Esophagus muscularis mucosa (tissue), 4 donors: Measurements from ENCODE around the gene HCFC1. TPM values are rescaled to one million over a fixed set of nuclear protein-coding genes. Genes with fewer than 3 reads are reported as not detected.
A peak's percentile ranks its signal among the peaks of the same experiment; 100 is the strongest.

ENCODE experiments used
- DNase-seq: peaks from one replicate; pipeline ENCODE4 v3.0.0-alpha.2; 2017; ENCODE audit errors: extremely low spot score
- H3K27ac ChIP-seq, 4 donors: fragments of 200-600 bp; sonication (generic); replicated peaks in 1 of 4; 1 replicate in 3 of 4; 2 replicates in 1 of 4; pipeline ENCODE4 v1.5.1; 2016 to 2019; ENCODE audit warnings: mild to moderate bottlenecking in 1 of 4
- H3K27me3 ChIP-seq, 4 donors: fragments of 200-600 bp; sonication (generic); one replicate each; pipeline versions ENCODE4 v1.5.1 to v1.6.0; 2016 to 2019
- H3K36me3 ChIP-seq, 4 donors: fragments of 200-600 bp; sonication (generic); one replicate each; pipeline ENCODE4 v1.5.1; 2016 to 2019
- H3K4me1 ChIP-seq, 4 donors: fragments of 200-600 bp; sonication (generic); one replicate each; pipeline ENCODE4 v1.5.1; 2016 to 2019
- H3K4me3 ChIP-seq, 4 donors: fragments of 200-600 bp; sonication (generic); 1 replicate in 2 of 4; 2 replicates in 2 of 4; pipeline ENCODE4 v1.5.1; 2016 to 2019; ENCODE audit warnings: mild to moderate bottlenecking in 4 of 4, moderate library complexity in 1 of 4
- H3K9me3 ChIP-seq, 4 donors: fragments of 200-600 bp; sonication (generic); 1 replicate in 3 of 4; 2 replicates in 1 of 4; pipeline ENCODE4 v1.5.1; 2016 to 2019
- CTCF ChIP-seq, 3 experiments: fragments of 200-600 bp in 2 of 3; fragments of 450-650 bp in 1 of 3; sonication (generic) in 2 of 3; IDR thresholded peaks; one replicate each; pipeline ENCODE4 v1.5.1; 2017 to 2019; ENCODE audit warnings: antibody characterized with exemption in 3 of 3, mild to moderate bottlenecking in 2 of 3, moderate library complexity in 1 of 3
- EP300 ChIP-seq: sonication (generic); formaldehyde crosslinking; IDR thresholded peaks from one replicate; pipeline ENCODE4 v1.6.1; 2017; ENCODE audit warnings: antibody characterized with exemption
- POLR2A ChIP-seq: fragments of 450-650 bp; IDR thresholded peaks from one replicate; pipeline ENCODE4 v1.6.1; 2017; ENCODE audit warnings: antibody characterized with exemption, moderate library complexity, mild to moderate bottlenecking, low read depth
- POLR2AphosphoS5 ChIP-seq, 2 donors: sonication (generic); formaldehyde crosslinking; IDR thresholded peaks; one replicate each; pipeline ENCODE4 v1.6.1; 2017; ENCODE audit warnings: antibody characterized with exemption in 2 of 2
- WGBS: methylation state at CpG from one replicate; pipeline ENCODE4 v1.1.5; 2018; 5-methylcytosine and 5-hydroxymethylcytosine counted together
- intact Hi-C: fragments of 100-400 bp; cut with DNase I; formaldehyde crosslinking; loops from one replicate; pipeline ENCODE4 v1.15.1; 2023
- total RNA-seq, 4 donors: library from RNA; depleted of rRNA; stranded (reverse); fragments of >200 nt; gene quantifications; one replicate each; pipeline versions ENCODE4 v1.1.0 to v1.2.1, GENCODE V29; 2016

HCFC1 gene
- total RNA-seq, 4 donors from 2014 or later: 50.7 to 102 (median 60.8) TPM

DNA sequence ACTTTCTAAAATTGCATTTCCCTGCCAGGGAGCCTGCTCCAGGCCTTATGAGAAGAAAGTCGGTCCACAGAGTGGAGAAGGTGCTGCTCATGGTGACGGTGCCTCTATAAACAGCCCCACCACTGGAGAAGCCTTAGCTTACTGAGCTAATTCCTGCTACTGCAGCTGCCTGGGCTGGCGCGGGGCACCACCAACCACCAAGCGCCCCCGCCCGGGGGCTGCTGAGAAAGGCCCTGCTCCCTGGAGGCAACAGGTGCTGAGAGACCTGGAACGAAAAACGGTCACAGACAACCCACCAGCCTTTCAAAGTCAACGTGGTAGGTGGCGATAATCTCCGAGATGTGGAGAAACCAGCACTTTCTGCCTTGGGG, 2.9 kb downstream of the HCFC1 start:
- TF ChIP-seq EP300 (no peak), POLR2AphosphoS5 (IDR thresholded peaks at IDR 0.05) (no peak), POLR2A (no peak), CTCF (IDR thresholded peaks at IDR 0.05) (no peak)
- H3K4me3 ChIP-seq: peak overlapping the region; percentile 65 to 81 (median 72)
- intact Hi-C loops: no loop called here
- 50% methylated on average over 9 of the region's 12 CpGs for WGBS
- no peaks in the 10 kb centered on the region for H3K9me3 ChIP-seq
- peak overlapping the region; percentile 95 to 99 (median 98) for H3K27ac ChIP-seq
- peaks cover 47 to 68% (median 60%) of the 10 kb centered on the region in 4 donors for H3K4me1 ChIP-seq
- H3K27me3 ChIP-seq: no peaks in the 10 kb centered on the region
- H3K36me3 ChIP-seq: peaks cover 0 to 8% (median 6%) of the 10 kb centered on the region in 4 donors
- no peak for DNase-seq

GRCh38 chrX:153968255-153968654, 3.4 kb downstream of the HCFC1 start:
- 57% methylated on average over 9 of the region's 9 CpGs for WGBS

GRCh38 chrX:153967536-153968224, 3.9 kb downstream of the HCFC1 start:
- Histone ChIP-seq H3K27me3 (no peaks in the 10 kb centered on the region), H3K36me3 (peaks cover 0 to 19% (median 16%) of the 10 kb centered on the region in 4 donors), H3K4me3 (peak overlapping the region in 1 of 4 donors; percentile 16), H3K27ac (peak overlapping the region; percentile 95 to 99 (median 98)), H3K9me3 (no peaks in the 10 kb centered on the region), H3K4me1 (peaks cover 41 to 62% (median 54%) of the 10 kb centered on the region in 4 donors)
- TF ChIP-seq EP300 (no peak), POLR2A (no peak), POLR2AphosphoS5 (IDR thresholded peaks at IDR 0.05) (no peak), CTCF (IDR thresholded peaks at IDR 0.05) (no peak)
- intact Hi-C loops: no loop called here
- no peak for DNase-seq
- WGBS: 67% methylated on average over 16 of the region's 16 CpGs

More at GRCh38 chrX:153968255-153968654, 3.4 kb downstream of the HCFC1 start:
- H3K36me3 ChIP-seq: peaks cover 0 to 13% (median 11%) of the 10 kb centered on the region in 4 donors
- H3K9me3 ChIP-seq: no peaks in the 10 kb centered on the region
- no peak for DNase-seq
- peak overlapping the region; percentile 95 to 99 (median 98) for H3K27ac ChIP-seq
- intact Hi-C loops: no loop called here
- H3K27me3 ChIP-seq: no peaks in the 10 kb centered on the region
- peaks cover 42 to 64% (median 55%) of the 10 kb centered on the region in 4 donors for H3K4me1 ChIP-seq
- TF ChIP-seq POLR2A: no peak
- no peak for TF ChIP-seq POLR2AphosphoS5 (IDR thresholded peaks at IDR 0.05)
- peak overlapping the region; percentile 65 to 81 (median 72) for H3K4me3 ChIP-seq

- Histone ChIP-seq H3K27me3 (no peaks in the 10 kb centered on the region), H3K27ac (peak overlapping the region; percentile 95 to 99 (median 98)), H3K36me3 (peaks cover 3 to 26% (median 23%) of the 10 kb centered on the region in 4 donors), H3K4me3 (peak overlapping the region in 1 of 4 donors; percentile 16), H3K4me1 (peaks cover 41 to 62% (median 54%) of the 10 kb centered on the region in 4 donors), H3K9me3 (no peaks in the 10 kb centered on the region)
- no peak for DNase-seq
- WGBS: 69% methylated on average over 9 of the region's 14 CpGs
- TF ChIP-seq POLR2AphosphoS5 (IDR thresholded peaks at IDR 0.05): no peak
- TF ChIP-seq EP300: no peak
- TF ChIP-seq POLR2A: no peak
- no peak for TF ChIP-seq CTCF (IDR thresholded peaks at IDR 0.05)
- intact Hi-C loops: no loop called here
Measured at GRCh38 chrX:153966841-153967535, 4.6 kb downstream of the HCFC1 start.

DNA sequence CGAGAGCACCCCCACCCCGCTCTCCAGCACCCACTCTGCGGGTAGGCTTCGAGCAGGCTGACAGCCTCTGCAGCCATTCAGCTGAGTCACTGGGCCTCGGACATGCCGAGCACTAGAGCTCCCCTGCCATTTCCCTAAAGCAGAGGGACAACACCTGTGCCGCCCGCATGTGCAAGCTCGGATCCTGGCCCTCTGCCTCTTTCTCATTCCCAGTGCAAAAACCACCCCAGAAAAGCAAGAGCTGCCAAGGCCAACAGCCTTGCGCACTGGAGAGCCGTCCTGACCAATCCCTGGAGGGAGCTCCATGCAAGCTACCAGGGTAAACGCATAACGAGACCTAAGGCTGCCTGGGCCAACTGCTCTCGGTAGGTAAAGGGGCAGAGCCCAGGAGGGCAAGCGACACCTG, 5.3 kb downstream of the HCFC1 start:
- peak overlapping the region; percentile 95 to 99 (median 98) for H3K27ac ChIP-seq
- DNase-seq: no peak
- H3K27me3 ChIP-seq: no peaks in the 10 kb centered on the region
- TF ChIP-seq POLR2AphosphoS5 (IDR thresholded peaks at IDR 0.05) (peak; percentile 13 to 19), CTCF (IDR thresholded peaks at IDR 0.05) (no peak)
- H3K36me3 ChIP-seq: peaks cover 9 to 33% (median 30%) of the 10 kb centered on the region in 4 donors
- 53% methylated on average over 6 of the region's 15 CpGs for WGBS
- no peak overlapping the region for H3K4me3 ChIP-seq
- peaks cover 41 to 62% (median 54%) of the 10 kb centered on the region in 4 donors for H3K4me1 ChIP-seq
- intact Hi-C loops: no loop called here
- H3K9me3 ChIP-seq: no peaks in the 10 kb centered on the region
